ENCODE data around the gene UNC5A. TPM values are rescaled to one million over a fixed set of nuclear protein-coding genes. Genes with fewer than 3 reads are reported as not detected.

UNC5A gene
- total RNA-seq, 4 donors from 2014 or later, result not detected

DNA sequence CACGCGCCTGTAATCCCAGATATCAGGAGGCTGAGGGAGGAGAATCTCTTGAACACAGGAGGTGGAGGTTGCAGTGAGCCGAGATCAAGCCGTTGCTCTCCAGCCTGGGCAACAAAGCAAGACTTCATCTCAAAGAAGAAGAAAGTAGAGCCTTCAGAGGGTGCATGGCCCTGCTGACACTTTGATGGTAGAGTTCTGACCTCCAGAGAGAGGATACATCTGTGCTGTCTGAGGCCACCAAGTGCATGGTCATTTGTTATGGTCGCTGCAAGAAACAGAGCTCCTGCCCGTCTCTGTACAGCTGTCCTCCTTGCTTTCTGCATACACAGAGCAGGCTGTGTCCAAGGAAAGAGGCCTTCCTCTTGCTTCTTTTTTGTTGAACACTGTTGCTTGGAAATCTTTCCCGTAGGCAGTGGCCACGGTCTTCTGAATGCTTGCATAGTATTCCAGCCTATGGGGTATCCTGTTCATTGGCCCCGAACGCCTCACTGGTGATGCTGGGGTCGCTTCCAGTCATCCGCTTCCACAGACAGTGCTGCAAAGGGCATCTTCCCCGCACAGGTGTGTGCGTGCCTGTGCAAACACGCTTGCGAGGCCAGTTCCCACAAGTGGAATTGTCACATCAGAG lies 36.8 kb upstream of the UNC5A start:
- H3K27me3 ChIP-seq, result peaks cover 0 to 3% of the 10 kb centered on the region in 2 donors

DNA sequence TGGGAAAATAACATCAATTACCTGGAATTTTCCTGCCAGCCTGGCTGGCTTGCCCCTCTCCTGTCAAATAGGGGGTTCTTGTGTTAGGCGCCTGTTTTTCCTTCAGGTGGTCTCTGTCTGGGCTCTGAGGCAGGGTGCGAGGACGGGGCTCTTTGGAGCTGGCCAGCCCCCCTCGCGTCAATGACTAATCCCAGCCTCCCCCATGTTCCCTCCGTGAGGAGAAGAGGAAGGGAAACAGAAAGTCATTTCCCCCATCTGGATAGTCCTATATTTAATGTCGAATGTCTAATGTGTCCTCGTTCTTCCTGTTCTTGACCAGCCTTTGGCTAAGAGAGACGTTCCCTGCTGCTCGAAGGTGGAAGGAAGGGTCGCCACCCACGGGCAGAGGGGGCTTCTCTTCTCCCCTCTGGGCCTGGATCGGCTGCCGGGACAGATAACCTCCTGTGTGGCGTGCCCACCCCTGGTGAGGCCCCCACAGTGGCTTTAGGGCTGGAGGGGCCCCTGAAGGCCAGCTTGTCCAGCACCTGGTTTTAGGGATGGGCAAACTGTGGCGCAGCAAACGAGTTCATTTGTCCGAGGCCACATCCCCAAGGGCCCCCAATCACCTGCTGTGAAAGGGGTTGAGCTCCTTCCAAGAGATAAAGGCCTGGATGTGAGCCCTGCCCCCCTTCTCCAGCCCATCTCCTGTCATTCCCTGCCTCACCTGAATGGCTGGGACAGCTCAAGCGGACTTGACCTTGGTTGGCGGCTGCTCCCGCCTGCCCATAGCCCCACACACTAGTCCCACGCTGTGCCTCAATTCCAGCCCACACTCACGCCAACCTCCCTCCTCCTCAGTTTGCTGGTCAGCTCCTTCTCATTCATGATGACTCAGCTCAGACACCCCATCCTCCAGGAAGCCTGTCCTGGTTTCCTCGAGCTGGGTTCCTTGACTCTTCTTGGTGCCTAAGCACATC lies 35.9 kb upstream of the UNC5A start:
- H3K9me3 ChIP-seq, result peaks cover 0 to 5% (median 0%) of the 10 kb centered on the region in 4 donors
- H3K4me3 ChIP-seq, result no peak overlapping the region
- H3K27ac ChIP-seq, result no peak overlapping the region
- TF ChIP-seq POLR2A (IDR thresholded peaks at IDR 0.05), result no peak
- TF ChIP-seq EP300 (IDR thresholded peaks at IDR 0.05), result no peak
- TF ChIP-seq, protein P1, sequence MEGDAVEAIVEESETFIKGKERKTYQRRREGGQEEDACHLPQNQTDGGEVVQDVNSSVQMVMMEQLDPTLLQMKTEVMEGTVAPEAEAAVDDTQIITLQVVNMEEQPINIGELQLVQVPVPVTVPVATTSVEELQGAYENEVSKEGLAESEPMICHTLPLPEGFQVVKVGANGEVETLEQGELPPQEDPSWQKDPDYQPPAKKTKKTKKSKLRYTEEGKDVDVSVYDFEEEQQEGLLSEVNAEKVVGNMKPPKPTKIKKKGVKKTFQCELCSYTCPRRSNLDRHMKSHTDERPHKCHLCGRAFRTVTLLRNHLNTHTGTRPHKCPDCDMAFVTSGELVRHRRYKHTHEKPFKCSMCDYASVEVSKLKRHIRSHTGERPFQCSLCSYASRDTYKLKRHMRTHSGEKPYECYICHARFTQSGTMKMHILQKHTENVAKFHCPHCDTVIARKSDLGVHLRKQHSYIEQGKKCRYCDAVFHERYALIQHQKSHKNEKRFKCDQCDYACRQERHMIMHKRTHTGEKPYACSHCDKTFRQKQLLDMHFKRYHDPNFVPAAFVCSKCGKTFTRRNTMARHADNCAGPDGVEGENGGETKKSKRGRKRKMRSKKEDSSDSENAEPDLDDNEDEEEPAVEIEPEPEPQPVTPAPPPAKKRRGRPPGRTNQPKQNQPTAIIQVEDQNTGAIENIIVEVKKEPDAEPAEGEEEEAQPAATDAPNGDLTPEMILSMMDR (IDR thresholded peaks at IDR 0.05), result no peak
- no peaks in the 10 kb centered on the region for H3K4me1 ChIP-seq
- H3K36me3 ChIP-seq, result no peaks in the 10 kb centered on the region
- no peaks in the 10 kb centered on the region for H3K27me3 ChIP-seq
- WGBS, 2 donors, result 29 to 32% methylated on average over 24 of the region's 24 CpGs
- no peak for DNase-seq (ENCODE audit: low spot score in 2 of 2)

More for the DNA sequence above, 36.8 kb upstream of the UNC5A start:
- no peak for TF ChIP-seq POLR2A (IDR thresholded peaks at IDR 0.05)
- TF ChIP-seq EP300 (IDR thresholded peaks at IDR 0.05), result no peak
- TF ChIP-seq, protein P1 (IDR thresholded peaks at IDR 0.05), result no peak
- Histone ChIP-seq H3K9me3 (peaks cover 0 to 5% (median 0%) of the 10 kb centered on the region in 4 donors), H3K27ac (no peak overlapping the region), H3K4me3 (no peak overlapping the region), H3K36me3 (no peaks in the 10 kb centered on the region), H3K4me1 (no peaks in the 10 kb centered on the region)
- WGBS, 2 donors, result 83 to 84% methylated on average over 14 to 16 of the region's 16 CpGs
- no peak for DNase-seq (ENCODE audit: low spot score in 2 of 2)

DNA sequence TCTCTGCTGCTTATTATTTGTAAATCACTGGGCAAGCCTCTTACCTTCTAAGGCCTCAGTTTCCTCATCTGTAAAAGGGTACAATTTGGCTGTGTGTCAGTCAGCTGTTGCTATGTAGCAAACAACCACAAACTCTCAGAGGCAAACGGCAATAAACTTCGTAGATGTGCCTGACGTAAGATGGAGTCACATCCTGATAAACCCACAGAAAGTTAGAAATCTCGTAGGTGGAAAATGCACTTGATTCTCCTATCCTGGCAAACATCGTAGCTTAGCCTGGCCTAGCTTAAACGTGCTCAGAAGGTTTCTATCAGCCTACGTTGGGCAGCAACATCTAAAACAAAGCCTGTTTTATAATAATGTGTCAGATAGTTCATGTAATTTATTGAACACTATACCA lies 35.0 kb upstream of the UNC5A start:
- TF ChIP-seq EP300 (IDR thresholded peaks at IDR 0.05) (no peak), POLR2A (IDR thresholded peaks at IDR 0.05) (no peak)
- TF ChIP-seq, protein P1 (IDR thresholded peaks at IDR 0.05), result no peak
- no peak overlapping the region for H3K27ac ChIP-seq
- H3K27me3 ChIP-seq, result no peaks in the 10 kb centered on the region
- no peaks in the 10 kb centered on the region for H3K4me1 ChIP-seq
- DNase-seq (ENCODE audit: low spot score in 2 of 2), result no peak
- WGBS, 2 donors, result 48 to 56% methylated on average over 7 of the region's 7 CpGs
- peaks cover 0 to 5% (median 0%) of the 10 kb centered on the region in 4 donors for H3K9me3 ChIP-seq
- H3K36me3 ChIP-seq, result no peaks in the 10 kb centered on the region
- H3K4me3 ChIP-seq, result no peak overlapping the region

DNA sequence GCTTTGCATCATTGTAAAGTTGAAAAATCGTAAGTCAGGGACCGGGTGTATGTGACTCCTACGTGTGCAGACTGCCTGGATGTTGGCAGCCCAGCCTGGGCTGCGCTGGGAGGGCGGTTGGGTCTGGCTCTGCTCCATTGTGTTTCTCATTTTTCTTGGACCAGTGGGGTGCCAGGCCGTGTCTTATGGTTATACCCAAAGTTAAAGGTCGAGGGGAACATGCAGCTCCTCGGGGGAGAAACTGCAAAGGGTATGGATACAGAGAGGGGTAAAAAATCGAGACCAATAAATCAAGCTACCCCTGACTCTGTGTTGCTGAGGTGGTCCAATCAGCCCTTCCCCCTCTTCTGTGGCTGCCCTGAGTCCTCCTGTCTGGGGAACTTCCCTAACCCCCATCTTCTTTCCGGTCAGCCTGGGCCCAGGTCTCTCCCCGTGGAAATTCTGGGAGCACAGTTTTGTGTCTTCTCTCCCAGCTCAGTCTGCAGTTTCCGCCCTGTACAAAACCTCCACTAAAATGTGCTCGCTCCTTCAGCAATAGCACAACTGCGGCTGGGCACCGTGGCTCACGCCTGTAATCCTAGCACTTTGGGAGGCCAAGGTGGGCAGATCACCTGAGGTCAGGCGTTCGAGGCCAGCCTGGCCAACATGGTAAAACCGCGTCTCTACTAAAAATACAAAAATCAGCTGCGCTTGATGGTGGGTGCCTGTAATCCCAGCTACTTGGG lies 34.1 kb upstream of the UNC5A start:
- Histone ChIP-seq H3K36me3 (no peaks in the 10 kb centered on the region), H3K4me3 (no peak overlapping the region), H3K4me1 (peaks cover 0 to 3% (median 0%) of the 10 kb centered on the region in 4 donors), H3K9me3 (peaks cover 0 to 5% (median 0%) of the 10 kb centered on the region in 4 donors), H3K27me3 (no peaks in the 10 kb centered on the region), H3K27ac (no peak overlapping the region)
- TF ChIP-seq, protein P1 (IDR thresholded peaks at IDR 0.05), result no peak
- TF ChIP-seq EP300 (IDR thresholded peaks at IDR 0.05) (no peak), POLR2A (IDR thresholded peaks at IDR 0.05) (no peak)
- 72 to 73% methylated on average over 20 to 21 of the region's 21 CpGs for WGBS, 2 donors
- DNase-seq (ENCODE audit: low spot score in 2 of 2), result no peak
